ENCODE results near the gene UBA3.

GRCh38 chr3:69094467-69095205 lies 14.5 kb upstream of the UBA3 start:
- TF ChIP-seq CTCF (conservative IDR thresholded peaks at IDR 0.05 in 1 of 2, IDR thresholded peaks at IDR 0.05 in 1 of 2; ENCODE audit: extremely low read depth in 1 of 2, insufficient read depth in 1 of 2, low read depth in 1 of 2, low read length in 2 of 2) (no peak), EZH2 (IDR thresholded peaks at IDR 0.05; ENCODE audit: borderline replicate concordance, low read length) (no peak)

All from mammary epithelial cell (primary cell).